Osteocyte (in vitro differentiated cells): Measurements from ENCODE around the gene ATOH7. TPM values are rescaled to one million over a fixed set of nuclear protein-coding genes. Genes with fewer than 3 reads are reported as not detected.

Source experiments
- DNase-seq: peaks from one replicate; pipeline ENCODE4 v3.0.0; 2021; ENCODE audit warnings: mixed read lengths; ENCODE audit not compliant: unreplicated experiment; ENCODE audit errors: extremely low spot score
- H3K27ac Mint-ChIP-seq: one replicate; pipeline ENCODE4 v1.8.0; 2021; ENCODE audit warnings: mild to moderate bottlenecking, mixed read lengths; ENCODE audit not compliant: unreplicated experiment
- H3K27me3 Mint-ChIP-seq: one replicate; pipeline ENCODE4 v1.8.0; 2021; ENCODE audit warnings: mixed read lengths; ENCODE audit not compliant: unreplicated experiment
- H3K36me3 Mint-ChIP-seq: one replicate; pipeline ENCODE4 v1.8.0; 2021; ENCODE audit warnings: mixed read lengths; ENCODE audit not compliant: unreplicated experiment
- H3K4me1 Mint-ChIP-seq: one replicate; pipeline ENCODE4 v1.8.0; 2021; ENCODE audit warnings: mixed read lengths; ENCODE audit not compliant: unreplicated experiment
- H3K4me3 Mint-ChIP-seq: one replicate; pipeline ENCODE4 v1.8.0; 2021; ENCODE audit warnings: mild to moderate bottlenecking, moderate library complexity, mixed read lengths; ENCODE audit not compliant: unreplicated experiment
- H3K9me3 Mint-ChIP-seq: one replicate; pipeline ENCODE4 v1.8.0; 2021; ENCODE audit warnings: mixed read lengths; ENCODE audit not compliant: unreplicated experiment
- CTCF ChIP-seq: fragments of 200-600 bp; sonication (generic); IDR thresholded peaks from 2 replicates; pipeline ENCODE4 v1.5.0; 2021; ENCODE audit warnings: antibody characterized with exemption, mild to moderate bottlenecking, moderate library complexity
- total RNA-seq: library from RNA; stranded (reverse); gene quantifications from 2 replicates; pipeline ENCODE4 v1.2.1, GENCODE V29; 2021

ATOH7 gene
- total RNA-seq, 1 donor from 2014 or later: not detected

- H3K36me3 Mint-ChIP-seq: no peaks in the 10 kb centered on the region
- no peak overlapping the region for H3K27ac Mint-ChIP-seq
- H3K4me3 Mint-ChIP-seq: no peak overlapping the region
- no peak for TF ChIP-seq CTCF
- H3K9me3 Mint-ChIP-seq: no peaks in the 10 kb centered on the region
- H3K27me3 Mint-ChIP-seq: peaks cover 8% of the 10 kb centered on the region
- H3K4me1 Mint-ChIP-seq: peaks cover 3% of the 10 kb centered on the region
- no peak for DNase-seq
Measured at GRCh38 chr10:68242051-68242450, 10.1 kb upstream of the ATOH7 start.

GRCh38 chr10:68239596-68240150 lies 7.8 kb upstream of the ATOH7 start:
- Mint-ChIP-seq H3K4me1 (peaks cover 3% of the 10 kb centered on the region), H3K4me3 (no peak overlapping the region)
- no peak for DNase-seq

GRCh38 chr10:68239069-68239468 lies 7.2 kb upstream of the ATOH7 start:
- H3K9me3 Mint-ChIP-seq: no peaks in the 10 kb centered on the region
- peaks cover 3% of the 10 kb centered on the region for H3K4me1 Mint-ChIP-seq
- peaks cover 12% of the 10 kb centered on the region for H3K27me3 Mint-ChIP-seq
- no peak overlapping the region for H3K4me3 Mint-ChIP-seq
- no peaks in the 10 kb centered on the region for H3K36me3 Mint-ChIP-seq
- TF ChIP-seq CTCF: no peak
- no peak overlapping the region for H3K27ac Mint-ChIP-seq
- no peak for DNase-seq

More at GRCh38 chr10:68239596-68240150, 7.8 kb upstream of the ATOH7 start:
- Mint-ChIP-seq H3K36me3 (no peaks in the 10 kb centered on the region), H3K27me3 (peaks cover 11% of the 10 kb centered on the region), H3K9me3 (no peaks in the 10 kb centered on the region), H3K27ac (no peak overlapping the region)
- TF ChIP-seq CTCF: no peak

GRCh38 chr10:68238371-68238770 lies 6.5 kb upstream of the ATOH7 start:
- no peak for TF ChIP-seq CTCF
- no peak overlapping the region for H3K4me3 Mint-ChIP-seq
- no peaks in the 10 kb centered on the region for H3K36me3 Mint-ChIP-seq
- DNase-seq: no peak
- H3K9me3 Mint-ChIP-seq: no peaks in the 10 kb centered on the region
- H3K27ac Mint-ChIP-seq: no peak overlapping the region
- peaks cover 14% of the 10 kb centered on the region for H3K27me3 Mint-ChIP-seq
- peaks cover 3% of the 10 kb centered on the region for H3K4me1 Mint-ChIP-seq

GRCh38 chr10:68237173-68237572 lies 5.3 kb upstream of the ATOH7 start:
- Mint-ChIP-seq H3K27ac (no peak overlapping the region), H3K4me3 (no peak overlapping the region), H3K27me3 (peaks cover 21% of the 10 kb centered on the region), H3K4me1 (peaks cover 3% of the 10 kb centered on the region), H3K9me3 (no peaks in the 10 kb centered on the region), H3K36me3 (no peaks in the 10 kb centered on the region)
- no peak for DNase-seq
- TF ChIP-seq CTCF: no peak
